HG03025 (cell line): ENCODE measurements around the gene RALGAPA2.

ENCODE experiments used
- ATAC-seq: cut with Tn5 transposase; IDR thresholded peaks from one replicate; pipeline ENCODE4 v1.9.1; 2021; ENCODE audit warnings: mild to moderate bottlenecking, moderate library complexity; ENCODE audit not compliant: unreplicated experiment, low FRiP score

Gene RALGAPA2

GRCh38 chr20:20480689-20481088 lies 231.8 kb downstream of the RALGAPA2 start:
- ATAC-seq = no peak

DNA sequence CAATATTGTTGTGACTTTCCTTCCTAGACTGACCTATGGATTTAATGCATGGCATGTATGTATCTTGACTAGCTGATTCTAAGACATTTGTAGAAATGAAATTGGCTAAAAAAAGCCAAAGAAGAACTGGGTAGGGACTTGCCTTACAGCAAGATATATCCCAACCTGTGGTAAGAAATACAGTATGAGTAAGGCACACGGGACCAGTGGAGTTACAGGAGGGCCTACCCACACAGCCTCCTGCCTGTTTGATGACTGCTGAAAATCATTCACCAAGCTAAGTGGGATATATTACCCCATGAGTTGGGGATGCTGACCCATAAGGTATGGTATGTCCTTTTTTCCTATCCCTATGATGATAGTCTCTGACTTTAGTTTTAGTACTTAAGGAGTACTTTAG lies 232.3 kb downstream of the RALGAPA2 start:
- no peak for ATAC-seq

GRCh38 chr20:20477444-20478041 lies 234.9 kb downstream of the RALGAPA2 start:
- no peak for ATAC-seq

- no peak for ATAC-seq
These were observed 235.9 kb downstream of the RALGAPA2 start for GRCh38 chr20:20476504-20476903.

GRCh38 chr20:20473657-20474056 lies 238.8 kb downstream of the RALGAPA2 start:
- ATAC-seq = no peak

GRCh38 chr20:20472684-20473274 lies 239.7 kb downstream of the RALGAPA2 start:
- no peak for ATAC-seq

GRCh38 chr20:20466341-20466879 lies 246.0 kb downstream of the RALGAPA2 start:
- ATAC-seq = peak; percentile 73

DNA sequence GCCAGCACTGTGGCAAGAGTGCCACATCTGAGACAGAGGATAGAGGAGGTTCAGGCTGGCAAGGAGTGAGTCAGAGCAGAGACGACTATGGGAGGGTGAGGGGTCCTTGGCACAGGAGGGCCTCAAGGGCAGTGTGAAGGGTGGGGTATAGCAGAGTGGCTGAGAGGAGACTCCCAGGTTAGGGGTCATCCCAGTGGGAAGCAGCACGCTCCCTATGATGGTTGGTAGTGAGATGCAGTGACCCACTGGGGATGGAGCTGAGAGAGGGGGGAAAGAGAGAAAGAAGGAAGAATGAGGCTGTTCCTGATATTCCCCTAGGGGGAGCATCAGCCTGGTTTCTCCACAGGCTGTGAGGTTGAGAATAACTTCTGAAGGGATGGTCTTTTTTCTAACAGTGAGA lies 247.2 kb downstream of the RALGAPA2 start:
- no peak for ATAC-seq

DNA sequence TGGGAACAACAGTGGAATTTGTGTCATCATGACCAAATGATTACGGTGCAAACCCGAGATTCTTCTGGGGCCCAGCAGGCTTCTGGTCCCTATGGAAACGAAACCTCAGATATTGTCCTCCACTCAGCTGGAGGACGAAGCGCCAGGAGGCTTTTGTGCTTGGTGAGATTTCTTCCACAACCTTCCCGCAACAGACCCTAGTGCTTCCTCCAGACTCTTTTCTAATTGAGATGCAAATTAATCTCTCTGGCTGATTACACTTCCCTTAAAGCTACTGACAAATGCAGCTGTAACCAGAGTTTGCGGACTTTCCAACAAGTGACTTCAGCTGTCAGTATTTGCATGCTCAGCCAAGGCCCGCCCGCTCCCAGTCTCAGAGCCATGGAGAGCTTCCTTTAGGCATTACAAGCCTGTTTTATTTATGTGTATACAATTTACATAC lies 248.5 kb downstream of the RALGAPA2 start:
- ATAC-seq = no peak

DNA sequence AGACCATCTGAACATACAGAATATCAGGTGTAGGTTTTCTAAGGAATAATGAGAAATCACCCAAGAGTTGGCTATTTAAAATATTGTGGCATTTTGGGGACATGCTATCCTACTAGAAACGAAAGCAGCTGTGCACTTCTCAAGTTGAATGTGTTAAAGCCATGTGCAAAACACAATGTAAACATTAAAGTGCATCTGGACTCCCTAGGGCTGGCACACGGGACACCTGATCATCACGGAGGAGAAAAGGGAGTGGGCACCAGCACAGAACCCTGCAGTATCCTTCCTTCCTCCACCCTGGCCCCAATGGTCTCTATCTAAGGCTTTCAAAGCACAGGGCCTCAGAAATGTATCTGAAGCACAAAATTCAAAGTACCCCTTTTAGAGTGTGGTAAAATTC lies 250.3 kb downstream of the RALGAPA2 start:
- no peak for ATAC-seq

GRCh38 chr20:20461551-20461950 lies 250.9 kb downstream of the RALGAPA2 start:
- no peak for ATAC-seq

GRCh38 chr20:20459726-20460125 lies 252.7 kb downstream of the RALGAPA2 start:
- no peak for ATAC-seq

DNA sequence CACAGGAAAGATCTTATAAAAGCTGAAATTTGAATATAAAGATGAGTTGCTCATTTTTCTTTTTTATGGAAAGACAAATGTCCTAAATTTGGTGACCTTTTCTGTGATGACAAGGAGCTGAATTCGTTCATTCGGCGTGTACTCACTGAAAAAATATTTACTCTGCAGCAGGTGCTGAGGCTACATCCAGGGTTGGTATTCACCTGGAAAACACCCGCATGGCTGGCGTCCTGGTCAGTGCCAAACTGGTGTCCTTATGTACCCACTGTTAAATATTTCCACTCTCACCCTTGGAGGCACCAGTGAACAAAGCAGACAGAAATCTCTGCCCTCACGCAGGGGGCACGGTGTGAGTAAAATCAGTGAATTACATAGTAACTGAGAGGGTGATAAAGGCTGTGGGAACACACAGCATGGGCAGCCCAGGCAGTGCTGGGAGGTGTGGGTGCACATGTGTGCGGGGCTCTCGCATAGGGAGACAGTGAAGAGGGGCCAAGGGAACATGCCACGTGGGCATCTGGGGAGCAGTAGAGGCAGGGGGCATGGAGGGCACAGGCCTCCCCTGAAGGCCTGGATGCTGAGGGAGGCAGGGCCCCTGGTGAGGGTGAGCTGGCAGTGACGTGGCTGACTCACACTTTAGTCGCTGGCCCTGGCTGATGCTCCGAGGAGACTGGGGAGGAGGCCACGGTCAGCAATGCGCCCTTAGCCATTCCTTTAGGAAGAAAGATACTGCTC lies 254.9 kb downstream of the RALGAPA2 start:
- ATAC-seq = no peak

DNA sequence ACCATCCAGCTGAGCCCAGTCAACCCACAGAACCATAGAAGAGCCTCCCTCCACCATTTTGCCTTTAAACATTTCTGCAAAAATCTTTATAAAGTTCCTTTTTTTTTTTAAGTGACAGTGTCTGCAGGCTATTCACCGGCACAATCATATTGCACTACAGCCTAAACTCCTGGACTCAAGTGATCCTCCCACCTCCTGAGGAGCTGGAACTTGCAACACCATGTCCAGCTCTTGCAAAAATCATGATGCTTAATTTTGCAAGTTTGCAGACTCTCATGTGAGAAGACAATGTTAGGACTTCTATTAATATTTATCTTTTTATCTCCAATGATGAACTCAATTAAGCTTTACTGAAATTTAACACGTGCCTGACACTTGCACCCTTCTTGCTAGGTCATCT lies 255.7 kb downstream of the RALGAPA2 start:
- ATAC-seq = no peak

DNA sequence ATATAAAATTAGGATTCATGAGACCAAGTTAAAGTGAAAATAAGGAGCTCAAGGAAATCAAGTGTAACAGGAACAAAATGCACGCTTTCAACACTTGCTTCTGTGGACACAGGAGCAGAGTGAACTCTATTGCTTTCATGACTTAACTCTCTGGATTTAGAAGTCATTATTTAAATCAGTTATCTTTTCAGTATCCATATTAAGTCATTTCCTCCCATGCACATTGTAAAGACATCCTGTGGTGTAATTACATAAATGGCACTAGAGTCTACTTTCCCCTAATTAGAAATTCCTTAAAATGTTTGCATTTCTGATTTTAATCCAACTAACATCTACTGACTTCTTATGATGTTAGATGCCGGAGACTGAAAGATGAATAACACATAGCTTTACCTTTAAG lies 256.5 kb downstream of the RALGAPA2 start:
- no peak for ATAC-seq

- no peak for ATAC-seq
These were observed 257.4 kb downstream of the RALGAPA2 start for GRCh38 chr20:20454850-20455627.

GRCh38 chr20:20454367-20454766 lies 258.1 kb downstream of the RALGAPA2 start:
- no peak for ATAC-seq

DNA sequence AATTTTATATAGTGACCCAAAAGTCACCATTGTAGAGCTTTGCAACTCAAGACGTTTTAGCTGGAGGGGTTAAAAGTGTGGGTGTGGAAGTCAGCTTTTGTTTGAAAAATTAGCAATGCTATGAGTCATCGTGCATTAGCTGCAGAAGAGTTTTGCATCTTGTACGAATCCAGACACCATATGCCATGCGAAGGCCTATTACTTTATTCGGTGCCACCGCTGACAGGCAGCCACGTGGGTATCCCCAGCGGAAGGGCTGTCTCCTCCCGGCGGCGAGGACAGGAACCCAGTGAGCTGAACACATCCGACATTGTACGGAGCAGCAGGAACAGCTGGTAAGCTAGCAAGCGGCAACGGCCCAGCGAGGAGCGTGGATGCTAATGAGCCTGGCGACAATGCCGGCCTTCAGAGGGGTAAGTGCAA lies 260.2 kb downstream of the RALGAPA2 start:
- peak; percentile 77 for ATAC-seq

GRCh38 chr20:20450521-20450920 lies 261.9 kb downstream of the RALGAPA2 start:
- no peak for ATAC-seq

- ATAC-seq = no peak
These were observed 263.6 kb downstream of the RALGAPA2 start for GRCh38 chr20:20448881-20449280.

- ATAC-seq = no peak
These were observed 265.2 kb downstream of the RALGAPA2 start for GRCh38 chr20:20447196-20447595.
